RCC 7860 (cell line): Measurements from ENCODE around the gene SP7.
"Not testable (repeated sequence)": the region's sequence is repeated elsewhere in the genome, so short reads cannot be mapped to it uniquely, and the experiment has no call there.

Experiments
- DNase-seq: peaks from one replicate; pipeline ENCODE4 v3.0.0-alpha.2; 2015; ENCODE audit warnings: low spot score
- FAIRE-seq: peaks from 2 replicates; lab custom pipeline; 2012; peaks lifted over from hg19 to GRCh38; lab: Jason Lieb, UNC

The SP7 gene

GRCh38 chr12:53324113-53324778, 11.9 kb downstream of the SP7 start:
- DNase-seq: no peak
- FAIRE-seq: no peak

GRCh38 chr12:53320352-53321195, 15.6 kb downstream of the SP7 start:
- FAIRE-seq (no peak), DNase-seq (no peak)

GRCh38 chr12:53313996-53314395, 22.2 kb downstream of the SP7 start:
- DNase-seq: no peak
- no peak for FAIRE-seq

- no peak for FAIRE-seq
- no peak for DNase-seq
Observed at GRCh38 chr12:53308276-53308675, 27.9 kb downstream of the SP7 start.

GRCh38 chr12:53306826-53307225, 29.3 kb downstream of the SP7 start:
- DNase-seq (no peak), FAIRE-seq (no peak)

- FAIRE-seq: no peak
- no peak for DNase-seq
Observed at GRCh38 chr12:53302903-53303302, 33.3 kb downstream of the SP7 start.

GRCh38 chr12:53300187-53300586, 36.0 kb downstream of the SP7 start:
- DNase-seq (peak; percentile 13), FAIRE-seq (no peak)

- FAIRE-seq (no peak), DNase-seq (peak; percentile 79)
Observed at GRCh38 chr12:53299454-53300180, 36.5 kb downstream of the SP7 start, which contains the start of gene MYG1. TSS of gene MYG1 (plus strand) at chr12:53299695. CDS start at chr12:53299738, 43 bp downstream.

GRCh38 chr12:53299101-53299453, 37.1 kb downstream of the SP7 start:
- DNase-seq (peak; percentile 46), FAIRE-seq (no peak)

- DNase-seq: no peak
- FAIRE-seq: no peak
Observed at GRCh38 chr12:53298164-53298563, 38.0 kb downstream of the SP7 start.

- not testable (repeated sequence) for DNase-seq, FAIRE-seq
Observed at GRCh38 chr12:53297106-53297505, 39.0 kb downstream of the SP7 start.

- no peak for DNase-seq
- no peak for FAIRE-seq
Observed at GRCh38 chr12:53295891-53296219, 40.3 kb downstream of the SP7 start.

GRCh38 chr12:53295070-53295890, 40.9 kb downstream of the SP7 start, which contains the start of gene PFDN5:
TSS of gene PFDN5 (plus strand) at chr12:53295542. CDS start at chr12:53295568, 26 bp downstream.
- DNase-seq (peak; percentile 74), FAIRE-seq (peak; percentile 38)

- DNase-seq: no peak
Observed at GRCh38 chr12:53292426-53292825, 43.7 kb downstream of the SP7 start.

GRCh38 chr12:53290661-53291060, 45.5 kb downstream of the SP7 start:
- FAIRE-seq (no peak), DNase-seq (no peak)

More at GRCh38 chr12:53292426-53292825, 43.7 kb downstream of the SP7 start:
- no peak for FAIRE-seq

GRCh38 chr12:53289891-53290290, 46.3 kb downstream of the SP7 start:
- DNase-seq (peak; percentile 66), FAIRE-seq (peak; percentile 66)

GRCh38 chr12:53288322-53288721, 47.8 kb downstream of the SP7 start:
- DNase-seq (no peak), FAIRE-seq (no peak)

GRCh38 chr12:53287741-53288216, 48.4 kb downstream of the SP7 start:
- FAIRE-seq (no peak), DNase-seq (peak; percentile 14)

- DNase-seq (no peak), FAIRE-seq (no peak)
Observed at GRCh38 chr12:53286448-53286847, 49.7 kb downstream of the SP7 start.

GRCh38 chr12:53279888-53280498, 56.2 kb downstream of the SP7 start:
- no peak for FAIRE-seq
- DNase-seq: no peak
